ENCODE results near the gene TBCK. TPM values are rescaled to one million over a fixed set of nuclear protein-coding genes. Genes with fewer than 3 reads are reported as not detected.

The TBCK gene
- total and polyA plus RNA-seq, 2 experiments from 2014 or later, result 34.1 to 36.9 TPM

DNA sequence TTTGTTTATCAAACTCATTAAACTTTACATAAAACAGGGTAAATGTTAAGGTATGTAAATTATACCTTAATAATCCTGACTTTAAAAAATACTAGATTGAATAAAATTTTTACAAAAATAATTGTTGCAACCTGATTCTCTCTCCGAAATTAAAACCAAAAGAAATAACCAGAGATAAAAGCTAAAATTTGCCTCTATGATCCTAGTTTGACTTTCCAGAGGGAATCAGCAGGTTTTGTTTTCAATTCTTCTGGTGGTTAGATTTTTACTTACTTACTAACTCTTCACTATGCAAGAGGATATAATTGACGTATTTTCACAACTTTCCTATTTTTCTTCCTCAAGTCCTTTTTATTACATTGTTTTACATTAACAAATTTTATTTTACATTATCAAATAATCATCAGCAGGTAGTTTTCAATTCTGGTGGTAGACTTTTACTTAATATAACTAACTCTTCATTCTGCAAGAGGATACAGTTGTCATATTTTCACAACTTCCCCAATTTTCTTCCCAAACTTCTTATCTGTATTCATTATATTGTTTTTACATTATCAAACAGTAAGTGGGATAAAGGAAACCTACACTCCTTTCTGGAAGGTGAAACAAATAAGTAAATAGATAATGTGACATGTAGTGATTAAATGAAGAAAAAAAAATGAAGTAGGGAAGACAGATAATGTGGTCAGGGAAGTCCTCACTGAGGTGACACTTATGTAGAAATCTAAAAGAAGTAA is 52.2 kb downstream of the TBCK start:
- H3K4me3 ChIP-seq, result no peak overlapping the region
- H3K27ac ChIP-seq, result peak overlapping the region; percentile 49
- DNase-seq (ENCODE audit: low read depth in 1 of 2, low spot score in 1 of 2), result no peak
- peaks cover 11% of the 10 kb centered on the region for H3K4me1 ChIP-seq (ENCODE audit: low read depth)
- H3K27me3 ChIP-seq, result no peaks in the 10 kb centered on the region
- H3K36me3 ChIP-seq, result no peaks in the 10 kb centered on the region
- H3K9me3 ChIP-seq (ENCODE audit: low read depth), result no peaks in the 10 kb centered on the region
- no peak for TF ChIP-seq CTCF (IDR thresholded peaks at IDR 0.05; ENCODE audit: low read depth, low read length)

GRCh38 chr4:106261980-106262379 is 54.0 kb downstream of the TBCK start:
- Histone ChIP-seq H3K27me3 (no peaks in the 10 kb centered on the region), H3K4me3 (no peak overlapping the region), H3K4me1 (ENCODE audit: low read depth) (peaks cover 11% of the 10 kb centered on the region), H3K27ac (no peak overlapping the region), H3K36me3 (no peaks in the 10 kb centered on the region), H3K9me3 (ENCODE audit: low read depth) (no peaks in the 10 kb centered on the region)
- DNase-seq (ENCODE audit: low read depth in 1 of 2, low spot score in 1 of 2), result no peak
- TF ChIP-seq CTCF (IDR thresholded peaks at IDR 0.05; ENCODE audit: low read depth, low read length), result no peak

GRCh38 chr4:106258145-106259045 is 57.6 kb downstream of the TBCK start:
- Histone ChIP-seq H3K36me3 (peaks cover 3% of the 10 kb centered on the region), H3K4me3 (no peak overlapping the region), H3K27me3 (no peaks in the 10 kb centered on the region), H3K4me1 (ENCODE audit: low read depth) (no peaks in the 10 kb centered on the region), H3K9me3 (ENCODE audit: low read depth) (no peaks in the 10 kb centered on the region), H3K27ac (no peak overlapping the region)
- TF ChIP-seq CTCF (IDR thresholded peaks at IDR 0.05; ENCODE audit: low read depth, low read length), result no peak
- no peak for DNase-seq (ENCODE audit: low read depth in 1 of 2, low spot score in 1 of 2)

- DNase-seq (ENCODE audit: low read depth in 1 of 2, low spot score in 1 of 2), result no peak
- no peak for TF ChIP-seq CTCF (IDR thresholded peaks at IDR 0.05; ENCODE audit: low read depth, low read length)
Observed at GRCh38 chr4:106256190-106256589, 59.8 kb downstream of the TBCK start.

DNA sequence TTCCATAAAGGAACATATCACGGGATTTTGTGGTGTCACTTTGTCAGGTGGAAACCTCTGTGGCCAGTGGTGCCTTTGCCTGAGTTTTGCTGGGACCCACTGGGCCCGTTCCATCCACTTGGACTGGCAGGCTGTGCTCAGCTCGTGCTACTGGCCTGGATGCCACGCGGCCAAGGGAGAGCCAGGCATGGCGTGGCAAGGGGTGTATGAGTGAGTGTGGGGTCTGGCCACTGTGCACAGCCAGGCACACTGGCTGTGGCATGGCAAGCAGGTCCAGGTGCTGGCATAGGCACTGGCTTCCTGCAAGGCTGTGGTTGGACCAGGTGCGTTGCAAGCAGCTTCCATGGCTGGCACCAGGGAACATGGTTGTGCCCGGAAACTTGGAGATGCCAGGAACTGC is 60.8 kb downstream of the TBCK start:
- H3K4me3 ChIP-seq, result no peak overlapping the region
- no peaks in the 10 kb centered on the region for H3K4me1 ChIP-seq (ENCODE audit: low read depth)
- no peak for TF ChIP-seq CTCF (IDR thresholded peaks at IDR 0.05; ENCODE audit: low read depth, low read length)
- no peaks in the 10 kb centered on the region for H3K27me3 ChIP-seq
- H3K36me3 ChIP-seq, result peaks cover 15% of the 10 kb centered on the region
- no peaks in the 10 kb centered on the region for H3K9me3 ChIP-seq (ENCODE audit: low read depth)
- DNase-seq (ENCODE audit: low read depth in 1 of 2, low spot score in 1 of 2), result no peak
- H3K27ac ChIP-seq, result no peak overlapping the region

More at GRCh38 chr4:106256190-106256589, 59.8 kb downstream of the TBCK start:
- H3K36me3 ChIP-seq, result peaks cover 7% of the 10 kb centered on the region
- H3K4me3 ChIP-seq, result no peak overlapping the region
- no peak overlapping the region for H3K27ac ChIP-seq
- H3K27me3 ChIP-seq, result no peaks in the 10 kb centered on the region
- no peaks in the 10 kb centered on the region for H3K9me3 ChIP-seq (ENCODE audit: low read depth)
- no peaks in the 10 kb centered on the region for H3K4me1 ChIP-seq (ENCODE audit: low read depth)
